GM21737 (cell line): ENCODE data around the gene RSPH9.

Experiments used
- ATAC-seq: cut with Tn5 transposase; IDR thresholded peaks from one replicate; pipeline ENCODE4 v1.9.1; 2021; ENCODE audit warnings: mild to moderate bottlenecking, moderate library complexity; ENCODE audit not compliant: unreplicated experiment

The RSPH9 gene

DNA sequence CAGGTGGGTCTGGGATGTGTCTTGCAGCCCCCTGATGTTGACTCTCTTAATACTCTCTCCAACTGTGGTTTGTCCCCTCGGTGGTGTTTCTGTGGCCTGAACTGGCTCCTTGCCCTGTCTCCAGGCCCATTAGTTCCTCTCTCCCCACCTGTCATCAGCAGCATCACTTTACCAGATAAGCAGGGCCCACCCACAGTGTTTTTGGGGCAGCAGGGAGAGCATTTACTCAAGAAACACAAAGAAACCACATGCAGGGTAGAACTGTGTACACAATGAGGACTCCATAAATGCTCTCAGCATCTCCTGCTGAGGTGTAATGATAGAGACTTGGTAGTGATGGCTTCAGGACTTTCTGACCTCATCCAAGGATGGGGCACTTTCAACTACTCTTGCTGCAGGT lies 62.9 kb downstream of the RSPH9 start:
- ATAC-seq, result no peak

DNA sequence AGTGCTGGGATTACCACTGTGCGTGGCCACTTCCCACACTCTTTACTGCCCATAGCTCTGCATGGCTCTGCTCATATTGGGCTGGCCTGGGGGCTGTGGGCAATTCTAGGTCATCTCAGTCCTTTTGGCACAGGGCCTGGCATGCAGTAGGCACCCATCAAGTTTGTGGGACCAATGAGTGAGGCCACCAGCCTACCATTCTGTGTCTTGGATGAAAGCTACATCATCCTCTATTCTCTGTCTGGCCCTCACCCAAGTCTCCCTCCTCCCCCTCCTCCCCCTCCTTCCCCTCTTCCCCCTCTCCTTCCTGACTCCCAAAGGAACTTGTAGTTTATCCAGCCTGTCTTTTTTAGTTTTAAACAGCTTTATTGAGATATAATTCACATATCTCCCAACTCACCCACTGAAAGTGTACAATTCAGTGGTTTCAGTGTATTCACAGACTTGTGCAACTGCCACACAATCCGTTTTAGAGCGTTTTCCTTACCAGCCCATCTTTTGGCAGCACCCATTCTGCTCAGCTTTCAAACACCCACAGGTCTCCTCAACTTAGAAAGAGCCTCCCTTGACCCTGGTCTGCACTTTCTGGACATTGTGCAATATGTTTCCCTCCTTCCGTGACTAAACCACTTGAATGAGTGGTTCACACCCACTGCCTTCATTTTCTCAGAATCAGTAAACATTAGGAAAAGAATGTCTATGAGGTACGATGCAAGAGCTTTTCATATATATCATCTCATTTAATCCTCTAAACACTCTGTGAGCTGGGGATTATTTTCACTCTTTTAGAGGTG lies 64.2 kb downstream of the RSPH9 start:
- ATAC-seq, result no peak

DNA sequence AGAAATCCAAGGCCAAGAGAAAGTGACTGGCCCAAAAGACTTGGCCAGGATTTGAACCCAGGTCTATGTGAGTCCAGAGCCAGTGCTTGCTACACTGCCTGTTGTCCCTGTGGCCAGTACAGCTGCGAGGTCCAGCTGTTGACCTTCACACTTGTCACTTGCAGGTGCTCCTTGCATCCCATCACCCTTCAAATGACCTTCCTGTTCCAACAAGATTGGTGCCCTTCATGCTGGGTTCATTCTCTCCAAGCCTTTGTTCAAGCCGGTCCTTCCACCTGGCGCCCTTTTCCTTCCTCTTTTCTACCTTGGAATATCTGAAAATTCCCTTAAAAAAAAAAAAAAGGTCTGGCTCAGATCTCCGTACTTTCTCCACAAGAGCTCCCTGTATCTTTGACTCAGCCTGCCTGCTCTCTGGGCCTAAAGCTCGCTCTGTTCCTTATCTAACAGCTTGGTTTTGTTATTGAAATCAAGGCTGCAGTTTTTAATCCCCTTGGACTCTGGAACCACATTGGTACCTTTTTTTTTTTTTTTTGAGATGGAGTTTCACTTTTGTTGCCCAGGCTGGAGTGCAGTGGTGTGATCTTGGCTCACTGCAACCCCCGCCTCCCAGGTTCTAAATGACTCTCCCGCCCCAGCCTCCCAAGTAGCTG lies 64.9 kb downstream of the RSPH9 start:
- ATAC-seq, result no peak

DNA sequence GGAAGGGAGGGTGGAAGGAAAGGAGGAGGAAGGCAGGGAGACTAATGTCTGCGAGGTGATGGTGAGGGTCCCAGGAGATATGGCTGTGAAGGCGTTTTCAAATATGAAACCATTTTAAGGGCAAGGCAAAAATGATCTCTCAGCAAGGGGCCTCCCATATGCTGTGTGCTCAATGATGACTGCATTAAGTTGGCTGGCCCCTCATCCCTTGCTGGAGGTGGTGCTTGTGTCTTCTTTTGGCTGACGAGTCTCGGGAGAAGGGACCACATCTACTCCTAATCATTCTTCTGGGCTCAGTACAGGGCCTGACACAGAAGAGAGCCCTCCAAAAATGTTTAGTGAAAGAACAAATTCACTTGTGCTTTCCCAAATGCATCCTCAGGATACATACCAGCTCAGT lies 65.7 kb downstream of the RSPH9 start:
- no peak for ATAC-seq

DNA sequence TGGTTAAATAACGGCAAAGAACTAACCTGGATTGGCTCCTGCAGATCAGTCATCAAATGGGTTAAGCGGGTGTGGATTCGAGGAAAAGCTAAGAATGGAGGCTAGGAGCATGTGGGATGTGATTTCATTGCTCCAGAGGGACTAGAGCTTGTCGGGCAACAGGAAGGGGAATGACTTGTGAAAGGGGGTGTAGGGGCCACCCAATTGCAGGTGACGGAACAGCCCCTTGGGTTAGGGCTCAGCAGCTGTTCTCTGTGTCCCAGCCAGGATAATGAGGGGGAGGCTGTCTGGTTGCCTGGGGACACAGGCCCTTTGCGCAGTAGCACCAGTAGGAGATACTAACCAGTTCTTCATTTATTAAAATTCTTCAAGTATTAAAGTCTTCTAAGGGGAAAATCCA lies 67.7 kb downstream of the RSPH9 start:
- no peak for ATAC-seq

DNA sequence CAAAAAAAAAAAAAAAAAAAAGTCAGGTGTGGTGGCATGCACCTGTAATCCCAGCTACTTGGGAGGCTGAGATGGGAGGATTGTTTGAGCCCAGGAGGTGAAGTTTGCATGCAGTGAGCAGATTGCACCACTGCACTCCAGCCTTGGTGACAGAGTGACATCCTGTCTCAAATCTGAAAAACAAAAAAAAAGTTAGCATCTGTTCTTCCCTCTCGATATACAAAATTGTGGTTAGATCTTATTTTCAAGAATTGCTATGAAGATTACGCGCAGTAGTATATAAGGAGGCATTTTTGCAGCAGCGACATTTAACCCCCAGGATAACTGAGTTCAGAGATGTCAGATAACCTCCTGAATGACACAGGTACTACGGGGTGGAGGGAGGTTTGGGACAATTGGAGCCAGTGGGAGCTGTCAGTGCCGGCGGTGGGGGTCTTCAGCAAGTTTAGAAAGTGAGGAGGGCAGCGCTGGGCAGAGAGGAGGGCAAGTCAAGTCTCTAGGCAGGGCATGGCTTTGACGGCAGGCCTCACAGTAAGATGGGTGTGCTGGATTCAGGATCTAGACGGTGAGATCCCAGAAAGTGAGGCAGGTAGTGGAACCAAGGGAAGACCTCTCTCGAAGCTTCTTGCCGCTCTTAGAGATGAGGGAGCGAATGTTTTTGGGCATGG lies 68.9 kb downstream of the RSPH9 start:
- ATAC-seq, result no peak

DNA sequence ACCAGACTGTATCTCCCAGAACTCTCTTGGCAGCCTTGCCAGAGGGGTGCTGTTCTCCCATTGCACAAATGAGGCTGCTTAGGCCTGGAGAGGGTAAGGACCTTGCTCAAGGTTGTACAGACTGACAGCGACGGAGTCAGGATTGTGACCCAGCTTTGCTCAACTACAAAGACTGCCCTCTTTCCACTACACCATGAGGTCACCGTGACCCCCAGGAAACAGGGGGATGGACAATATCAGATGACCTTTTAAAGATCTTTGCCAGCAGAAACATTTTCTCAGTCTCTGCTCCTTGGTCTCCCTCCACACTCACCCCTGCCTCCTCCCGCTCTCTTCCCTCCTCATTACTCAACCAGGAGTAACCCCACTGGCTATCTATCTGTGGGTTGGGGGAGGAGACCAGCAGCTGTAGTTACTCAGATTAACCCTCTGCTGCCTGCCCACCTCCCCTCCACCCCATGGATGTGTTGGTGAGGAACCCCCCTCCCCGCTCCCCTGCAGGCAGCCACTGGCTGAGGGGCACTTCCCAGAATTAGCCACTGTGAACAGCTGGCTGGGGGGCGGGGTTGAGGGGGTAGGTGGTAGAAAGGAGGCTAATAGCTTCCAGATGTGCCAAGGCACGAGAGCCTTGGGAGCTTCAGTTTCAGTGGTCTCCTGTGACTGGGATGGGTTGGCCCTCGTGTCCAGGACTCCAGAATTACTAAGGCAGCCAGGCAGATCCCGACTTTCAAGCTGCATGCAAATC lies 69.6 kb downstream of the RSPH9 start:
- ATAC-seq, result no peak

DNA sequence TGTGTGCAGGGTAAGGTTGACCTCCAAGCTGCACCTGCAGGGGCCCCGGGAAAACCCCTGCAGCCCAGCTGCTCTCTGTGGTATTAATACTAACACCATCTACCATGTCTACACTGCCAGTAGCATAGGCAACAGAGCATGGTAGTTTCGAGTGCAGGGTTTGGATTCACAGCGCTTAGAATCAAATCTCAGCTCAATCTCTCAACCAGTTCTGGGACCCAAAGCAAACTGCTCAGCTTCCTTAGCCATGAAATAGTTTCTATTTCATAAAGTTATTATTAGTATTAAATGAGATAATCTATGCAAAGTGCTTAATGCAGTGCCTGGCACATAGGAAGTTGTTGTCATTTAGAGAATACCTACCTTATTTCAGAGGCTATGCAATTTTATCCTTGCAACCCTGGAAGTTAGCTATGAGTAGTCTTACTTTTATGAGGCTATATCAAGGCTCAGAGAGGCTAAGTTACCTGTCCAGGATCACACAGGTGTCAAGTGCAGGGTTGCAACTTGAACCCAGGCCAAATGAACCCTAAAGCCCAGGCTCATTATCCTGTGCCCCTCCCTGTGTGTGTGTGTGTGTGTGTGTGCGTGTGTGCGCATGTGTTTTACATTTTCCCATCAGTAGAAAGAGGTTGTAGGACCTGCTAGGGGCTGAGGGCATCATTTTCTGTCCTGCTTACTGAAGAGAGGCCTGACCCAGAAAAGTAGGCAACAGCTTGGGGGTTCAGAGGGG lies 70.4 kb downstream of the RSPH9 start:
- peak; percentile 80 for ATAC-seq

DNA sequence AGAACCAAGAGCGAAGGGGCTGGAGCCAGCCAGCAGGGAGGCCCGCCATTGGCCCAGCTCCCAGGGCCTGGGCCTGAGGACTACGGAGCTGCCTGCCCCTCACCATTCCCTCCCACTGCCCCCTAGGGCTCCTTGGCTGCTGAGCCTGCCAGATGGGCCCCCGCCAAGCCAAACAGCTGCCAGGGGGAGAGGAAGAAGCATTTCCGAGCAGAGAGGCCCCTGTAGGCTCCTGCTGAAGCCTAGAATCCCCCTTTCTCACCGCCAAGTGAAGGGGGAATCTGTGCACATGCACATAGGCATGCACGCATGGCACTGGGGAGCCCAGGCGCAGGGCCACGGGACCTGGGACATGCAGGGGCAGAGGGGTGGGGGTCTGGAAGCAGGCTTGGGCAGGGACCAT lies 71.3 kb downstream of the RSPH9 start:
- no peak for ATAC-seq

DNA sequence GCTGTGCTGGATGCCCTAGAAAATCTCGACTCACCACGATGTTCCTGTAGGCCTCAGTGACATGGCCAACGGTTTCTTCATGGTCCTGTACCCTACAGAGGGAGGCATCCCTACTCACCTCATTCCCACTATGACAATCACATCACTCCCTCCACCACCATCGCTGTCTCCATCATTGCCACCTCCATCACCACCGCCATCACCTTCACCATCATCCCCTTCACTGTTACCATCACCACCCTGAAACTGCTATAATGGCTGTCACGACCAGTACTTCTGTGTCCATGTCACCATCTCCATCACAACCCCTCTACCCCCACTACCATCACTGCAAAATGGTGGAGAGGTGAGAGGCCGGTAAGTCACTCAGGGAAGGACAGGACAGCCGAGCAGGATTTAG lies 72.6 kb downstream of the RSPH9 start:
- no peak for ATAC-seq

DNA sequence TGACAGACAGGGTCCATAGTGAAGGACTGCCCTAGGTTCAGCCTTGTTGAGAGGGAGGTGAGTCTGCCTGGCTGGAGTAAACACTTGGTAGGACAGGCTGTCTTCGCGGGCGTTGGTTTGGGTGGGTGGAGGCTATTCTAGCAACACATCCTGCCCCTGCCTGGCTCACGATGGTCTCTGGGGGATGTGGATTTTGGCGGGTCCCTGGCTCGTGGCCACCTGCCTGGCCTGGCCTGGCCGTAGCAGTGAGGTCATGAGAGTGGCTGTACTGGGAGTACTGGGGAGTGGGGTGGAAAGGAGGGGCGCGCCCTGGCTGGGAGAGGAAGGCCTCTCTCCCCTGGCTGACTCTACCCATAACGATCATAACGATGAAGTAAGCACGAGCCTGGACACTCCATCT lies 73.0 kb downstream of the RSPH9 start:
- ATAC-seq, result no peak

DNA sequence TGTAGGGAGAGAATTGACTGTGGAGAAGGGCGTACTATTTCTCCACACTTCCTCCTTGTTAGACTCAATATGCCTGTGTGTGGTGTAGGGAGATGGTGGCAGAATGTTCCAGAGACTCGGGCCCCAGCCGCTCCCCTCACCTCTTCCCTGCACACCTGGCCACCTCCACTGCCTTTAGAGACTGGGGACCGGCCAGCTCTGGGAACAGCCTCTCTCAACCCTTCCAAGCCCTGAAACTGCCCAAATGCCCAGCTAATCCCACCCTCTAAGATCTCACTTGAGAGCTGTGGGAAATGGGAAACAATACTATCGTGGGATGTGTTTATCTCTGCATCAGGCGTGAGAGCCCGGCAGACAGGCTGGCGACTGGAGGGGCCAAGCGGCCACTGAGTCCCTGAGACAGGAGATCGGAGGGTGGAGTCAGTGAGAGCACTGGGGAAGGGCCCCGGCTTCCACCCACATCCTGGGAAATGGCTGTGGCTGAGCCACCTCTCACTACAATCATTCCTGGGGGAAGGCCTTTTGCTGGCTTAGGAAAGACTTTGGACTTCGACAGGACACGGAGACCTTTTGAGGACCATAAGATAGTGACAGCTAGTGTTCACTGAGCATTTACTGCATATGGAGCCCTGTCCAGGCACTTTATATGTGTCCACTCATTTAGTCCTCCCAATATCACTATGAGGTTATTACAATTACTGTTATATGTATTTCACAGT lies 73.7 kb downstream of the RSPH9 start:
- ATAC-seq, result no peak

DNA sequence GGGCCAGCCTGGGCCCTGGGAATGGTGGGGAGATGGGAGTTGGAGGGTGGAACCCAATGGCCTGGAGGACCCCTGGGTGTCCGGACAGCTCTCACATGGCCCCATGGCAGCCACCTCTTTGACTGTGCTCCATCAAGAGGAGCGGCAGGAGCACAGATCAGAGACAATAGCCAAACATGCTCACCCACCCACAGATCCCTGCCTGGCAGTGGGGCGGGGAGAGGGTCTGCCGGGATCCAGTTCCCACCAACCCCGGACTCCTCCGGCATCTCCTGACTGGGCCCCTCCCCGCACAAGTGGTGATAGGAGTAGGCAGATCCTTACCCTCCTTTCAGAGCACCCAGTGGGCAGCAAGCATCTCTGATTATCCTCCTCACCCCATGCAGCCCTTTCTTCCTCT lies 74.7 kb downstream of the RSPH9 start:
- ATAC-seq, result no peak

DNA sequence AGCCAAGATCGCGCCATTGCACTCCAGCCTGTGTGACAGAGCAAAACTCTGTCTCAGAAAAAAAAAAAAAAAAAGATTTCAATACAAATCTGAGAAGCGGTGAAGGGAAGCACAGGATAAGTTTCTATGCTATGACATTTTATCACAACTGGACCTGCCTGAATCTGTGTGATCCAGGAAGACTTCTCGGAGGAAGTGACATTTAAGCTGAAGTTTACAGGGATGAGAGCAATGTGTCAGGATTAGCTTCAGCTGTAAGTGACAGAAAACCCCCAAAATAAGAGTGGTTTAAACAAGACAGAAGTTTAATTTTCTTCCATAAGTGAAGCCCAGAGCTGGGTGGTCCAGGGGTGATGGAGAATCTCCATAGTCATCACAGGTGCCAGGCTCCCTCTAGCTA lies 76.2 kb downstream of the RSPH9 start:
- no peak for ATAC-seq
